Peyer's patch (tissue), 4 donors: Measurements from ENCODE around the gene SEMA5B.

ENCODE experiments used
- CTCF ChIP-seq, 6 experiments: fragments of 450-650 bp in 4 of 6; fragments of 200-600 bp in 2 of 6; sonication (generic) in 1 of 6; IDR thresholded peaks; one replicate each; pipeline ENCODE4 v1.5.1; 2017 to 2019; ENCODE audit warnings: antibody characterized with exemption in 6 of 6, mild to moderate bottlenecking in 3 of 6, moderate library complexity in 1 of 6
- POLR2A ChIP-seq, 2 donors: fragments of 450-650 bp; IDR thresholded peaks; one replicate each; pipeline ENCODE4 v1.5.1; 2017; ENCODE audit warnings: antibody characterized with exemption in 2 of 2, mild to moderate bottlenecking in 2 of 2, moderate library complexity in 2 of 2

- TF ChIP-seq CTCF (IDR thresholded peaks at IDR 0.05) (no peak), POLR2A (IDR thresholded peaks at IDR 0.05) (no peak)
Measured at GRCh38 chr3:122938783-122939425, 88.7 kb downstream of the SEMA5B start.
